Activated CD4-positive, alpha-beta T cell treated with anti-CD3 and anti-CD28 coated beads, Interleukin-2, amount 50 U/mL, for 4 hours (primary cell): Measurements from ENCODE around the gene COX6B2.

Experiments
- DNase-seq, 2 experiments: peaks; one replicate each; pipeline ENCODE4 v3.0.0-alpha.2; 2020

Gene COX6B2

DNA sequence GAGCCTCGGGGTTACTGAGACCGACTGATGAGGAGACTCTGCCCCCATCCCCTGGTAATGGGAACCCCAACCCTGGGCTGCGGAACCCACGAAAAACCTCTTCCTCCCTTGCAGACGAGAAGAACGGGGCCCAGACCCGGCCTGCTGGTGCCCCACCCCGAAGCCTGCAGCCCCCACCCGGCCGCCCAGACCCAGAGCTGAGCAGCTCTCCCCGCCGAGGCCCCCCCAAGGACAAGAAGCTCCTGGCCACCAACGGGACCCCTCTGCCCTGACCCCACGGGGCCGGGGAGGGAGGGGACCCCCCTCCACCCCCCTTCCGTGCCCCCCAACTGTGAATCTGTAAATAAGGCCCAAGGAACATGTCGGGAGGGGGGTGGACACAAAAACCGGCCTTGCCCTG lies 42.7 kb downstream of the COX6B2 start:
- no peak for DNase-seq

GRCh38 chr19:55311397-55311796 lies 43.1 kb downstream of the COX6B2 start:
- DNase-seq = no peak

DNA sequence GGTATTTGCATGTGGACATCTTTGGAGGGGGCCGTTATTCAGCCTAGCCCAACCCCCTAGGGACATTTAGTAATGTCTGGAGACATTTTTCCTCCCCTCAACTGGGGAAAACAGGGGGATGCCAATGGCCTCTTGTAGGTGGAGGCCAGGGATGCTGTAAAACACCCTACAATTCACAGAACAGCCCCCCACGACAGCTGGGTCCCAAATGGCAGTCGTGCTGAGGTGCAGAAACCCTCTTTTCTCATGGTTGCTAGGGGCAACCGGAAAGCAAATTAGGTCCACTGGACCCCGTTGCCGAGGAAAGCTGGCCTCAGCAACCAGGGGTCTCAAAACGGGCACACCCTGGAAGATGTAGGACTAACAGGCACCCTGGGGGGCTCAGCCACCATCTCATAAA lies 44.0 kb downstream of the COX6B2 start:
- no peak for DNase-seq

DNA sequence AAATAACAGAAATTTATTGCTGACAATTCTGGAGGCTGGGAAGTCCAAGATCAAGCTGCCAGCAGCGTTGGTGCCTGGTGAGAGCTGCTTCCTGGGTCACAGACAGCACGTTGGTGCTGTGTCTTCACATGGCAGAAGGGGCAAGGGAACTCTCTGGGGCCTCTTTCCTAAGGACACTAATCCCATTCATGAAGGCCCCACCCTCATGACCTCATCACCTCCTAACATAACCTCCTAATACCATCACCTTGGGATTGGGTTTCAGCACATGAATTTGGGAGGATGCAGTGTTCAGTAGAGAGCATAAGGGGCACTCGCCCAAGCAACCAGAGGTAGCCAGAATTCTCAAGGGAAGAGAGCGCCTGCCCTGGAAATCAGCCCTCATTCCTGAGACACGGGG lies 45.1 kb downstream of the COX6B2 start:
- no peak for DNase-seq

GRCh38 chr19:55308281-55308680 lies 46.2 kb downstream of the COX6B2 start:
- DNase-seq = no peak

- no peak for DNase-seq
Observed at GRCh38 chr19:55306712-55307111, 47.8 kb downstream of the COX6B2 start.

- no peak for DNase-seq
Observed at GRCh38 chr19:55305983-55306562, 48.4 kb downstream of the COX6B2 start.

- DNase-seq = peak; percentile 39 to 47
Observed at GRCh38 chr19:55305491-55305890, 49.0 kb downstream of the COX6B2 start.

DNA sequence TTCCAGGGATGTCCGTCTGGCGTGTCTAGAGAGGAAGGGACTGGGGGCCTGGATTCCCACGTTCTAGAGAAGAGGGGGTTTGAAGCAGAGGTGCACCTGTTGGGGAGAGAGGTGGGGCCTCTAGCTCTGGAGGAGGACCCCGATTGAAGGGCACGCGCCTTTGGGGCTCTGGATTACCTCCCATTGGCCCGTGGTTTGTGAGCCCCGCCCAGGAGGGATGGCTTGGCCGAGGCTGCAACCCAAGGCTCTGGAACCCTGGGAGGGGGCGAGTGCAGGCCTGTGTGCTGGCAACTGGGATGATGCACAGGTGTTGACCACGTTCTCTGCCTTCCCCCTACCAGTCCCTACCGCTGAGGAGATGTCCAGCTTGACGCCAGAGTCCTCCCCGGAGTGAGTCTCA lies 49.5 kb downstream of the COX6B2 start:
- DNase-seq = no peak

DNA sequence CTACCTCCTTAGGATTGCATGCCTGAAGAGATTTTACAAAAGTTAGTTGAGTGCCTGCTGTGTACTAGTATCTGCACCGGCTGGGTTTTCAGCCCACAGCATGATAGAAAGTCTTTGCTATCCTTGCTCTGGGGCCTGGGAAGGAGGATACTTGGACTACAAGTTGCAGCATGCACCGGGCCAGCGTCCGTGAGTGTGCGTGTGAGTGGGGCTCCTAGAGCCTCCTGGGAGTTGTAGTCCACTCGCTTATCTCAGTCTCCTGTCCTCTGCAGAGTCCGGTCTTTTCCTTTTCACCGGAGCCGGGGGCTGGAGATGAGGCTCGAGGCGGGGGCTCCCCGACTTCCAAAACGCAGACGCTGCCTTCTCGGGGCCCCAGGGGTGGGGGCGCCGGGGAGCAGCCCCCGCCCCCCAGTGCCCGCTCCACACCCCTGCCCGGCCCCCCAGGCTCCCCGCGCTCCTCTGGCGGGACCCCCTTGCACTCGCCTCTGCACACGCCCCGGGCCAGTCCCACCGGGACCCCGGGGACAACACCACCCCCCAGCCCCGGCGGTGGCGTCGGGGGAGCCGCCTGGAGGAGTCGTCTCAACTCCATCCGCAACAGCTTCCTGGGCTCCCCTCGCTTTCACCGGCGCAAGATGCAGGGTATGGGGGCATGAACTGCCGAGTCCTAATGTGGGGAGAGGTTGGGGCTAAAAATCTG lies 50.1 kb downstream of the COX6B2 start:
- no peak for DNase-seq

- no peak for DNase-seq
Observed at GRCh38 chr19:55303477-55303876, 51.0 kb downstream of the COX6B2 start.

GRCh38 chr19:55302318-55302703 lies 52.2 kb downstream of the COX6B2 start:
- DNase-seq = no peak

DNA sequence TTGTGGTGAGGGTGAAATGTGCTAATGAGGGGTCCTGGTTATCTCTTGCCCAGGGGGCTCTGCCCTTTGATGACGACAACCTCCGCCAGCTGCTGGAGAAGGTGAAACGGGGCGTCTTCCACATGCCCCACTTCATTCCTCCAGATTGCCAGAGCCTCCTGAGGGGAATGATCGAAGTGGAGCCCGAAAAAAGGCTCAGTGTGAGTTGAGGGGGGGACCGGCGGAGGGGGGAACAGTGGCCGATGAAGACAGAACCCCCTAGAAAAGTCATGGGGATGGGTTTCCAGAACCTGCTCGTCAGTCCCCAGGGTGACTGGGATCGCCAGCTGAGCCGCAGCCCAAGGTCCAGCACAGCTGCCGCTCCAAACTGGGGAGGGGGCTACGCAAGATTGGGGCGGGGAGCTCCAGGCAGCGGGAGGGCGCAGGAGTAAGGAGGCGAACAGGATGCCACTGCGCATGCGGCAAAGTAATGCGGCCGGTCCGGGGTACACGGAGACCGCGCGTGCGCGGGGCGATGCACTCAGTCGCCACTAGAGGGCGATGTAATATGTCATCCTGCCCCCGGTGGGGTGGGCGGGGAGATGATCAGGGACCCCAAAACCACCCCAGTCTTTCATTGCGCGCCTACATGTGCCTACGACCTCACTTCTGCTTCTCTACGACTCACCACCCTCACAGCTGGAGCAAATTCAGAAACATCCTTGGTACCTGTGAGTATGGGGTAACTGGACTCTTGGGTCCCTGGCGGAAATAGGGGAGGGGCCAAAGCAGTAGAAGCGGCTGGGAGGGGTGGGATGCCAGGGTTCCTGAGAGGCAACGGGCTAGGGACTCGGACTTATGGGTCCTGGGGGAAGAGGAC lies 52.8 kb downstream of the COX6B2 start:
- DNase-seq = peak; percentile 92 to 95

DNA sequence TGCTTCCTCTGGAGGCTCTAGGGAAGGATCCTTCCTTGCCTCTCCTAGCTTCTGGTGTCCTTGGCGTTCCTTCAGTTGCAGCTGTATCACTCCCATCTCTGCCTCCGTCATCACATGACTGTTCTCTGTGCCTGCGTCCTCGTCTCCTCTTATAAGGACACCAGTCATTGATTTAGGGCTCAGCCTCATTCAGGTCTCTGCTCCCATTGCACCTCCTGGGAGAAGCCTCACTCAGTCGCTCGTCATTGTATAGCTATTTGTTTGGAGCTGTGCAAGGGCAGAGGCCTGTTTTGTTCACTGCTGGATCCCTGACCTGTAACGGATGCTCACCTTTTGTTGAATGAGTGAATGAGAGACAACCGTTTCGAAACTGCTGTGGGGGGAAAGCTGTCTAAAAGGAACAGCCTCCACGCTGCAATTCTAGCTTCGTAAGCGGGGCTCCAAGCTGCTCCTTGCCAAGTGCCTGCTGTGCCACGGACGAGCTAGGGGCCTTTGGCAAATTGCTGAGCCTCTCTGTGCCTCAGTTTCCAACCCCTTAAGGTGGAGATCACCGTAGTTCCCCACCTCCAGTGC lies 53.5 kb downstream of the COX6B2 start:
- DNase-seq = no peak

- no peak for DNase-seq
Observed at GRCh38 chr19:55299991-55300390, 54.5 kb downstream of the COX6B2 start.
